ENCODE measurements around the gene KLHDC9.

KLHDC9 gene

DNA sequence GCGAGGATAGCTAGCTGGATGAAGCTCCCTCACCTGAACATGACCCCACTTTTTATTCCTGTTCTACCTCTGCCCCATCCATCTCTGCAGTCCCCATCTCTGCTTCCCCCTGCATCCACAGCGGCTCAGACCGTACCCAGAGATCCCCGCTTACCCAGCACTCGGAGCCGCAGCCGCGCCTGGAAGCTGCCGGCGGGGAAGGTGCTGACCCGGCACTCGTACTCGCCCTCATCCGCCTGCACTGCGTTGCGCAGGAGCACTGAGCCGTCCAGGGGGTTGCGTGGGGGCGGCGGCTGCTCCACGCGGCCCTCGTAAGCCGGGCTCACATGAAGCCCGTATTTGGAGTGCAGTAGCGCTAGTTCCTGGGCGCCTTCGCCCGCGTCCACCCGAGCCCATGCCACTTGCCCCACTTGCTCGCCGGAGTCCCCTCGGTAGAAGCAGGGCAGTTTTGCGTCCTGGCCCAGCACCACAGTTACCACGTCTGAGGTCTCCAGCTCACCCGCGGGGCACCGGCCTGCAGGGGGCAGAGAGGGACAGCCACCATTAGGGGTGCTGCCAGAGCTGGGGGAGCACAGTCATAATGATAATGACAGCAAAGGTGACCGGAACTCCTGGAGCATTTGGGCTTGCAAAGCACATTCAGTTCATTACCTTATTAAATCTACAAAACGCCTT lies 18.6 kb upstream of the KLHDC9 start:
- H3K27ac ChIP-seq (ENCODE audit: low read length): no peak overlapping the region

DNA sequence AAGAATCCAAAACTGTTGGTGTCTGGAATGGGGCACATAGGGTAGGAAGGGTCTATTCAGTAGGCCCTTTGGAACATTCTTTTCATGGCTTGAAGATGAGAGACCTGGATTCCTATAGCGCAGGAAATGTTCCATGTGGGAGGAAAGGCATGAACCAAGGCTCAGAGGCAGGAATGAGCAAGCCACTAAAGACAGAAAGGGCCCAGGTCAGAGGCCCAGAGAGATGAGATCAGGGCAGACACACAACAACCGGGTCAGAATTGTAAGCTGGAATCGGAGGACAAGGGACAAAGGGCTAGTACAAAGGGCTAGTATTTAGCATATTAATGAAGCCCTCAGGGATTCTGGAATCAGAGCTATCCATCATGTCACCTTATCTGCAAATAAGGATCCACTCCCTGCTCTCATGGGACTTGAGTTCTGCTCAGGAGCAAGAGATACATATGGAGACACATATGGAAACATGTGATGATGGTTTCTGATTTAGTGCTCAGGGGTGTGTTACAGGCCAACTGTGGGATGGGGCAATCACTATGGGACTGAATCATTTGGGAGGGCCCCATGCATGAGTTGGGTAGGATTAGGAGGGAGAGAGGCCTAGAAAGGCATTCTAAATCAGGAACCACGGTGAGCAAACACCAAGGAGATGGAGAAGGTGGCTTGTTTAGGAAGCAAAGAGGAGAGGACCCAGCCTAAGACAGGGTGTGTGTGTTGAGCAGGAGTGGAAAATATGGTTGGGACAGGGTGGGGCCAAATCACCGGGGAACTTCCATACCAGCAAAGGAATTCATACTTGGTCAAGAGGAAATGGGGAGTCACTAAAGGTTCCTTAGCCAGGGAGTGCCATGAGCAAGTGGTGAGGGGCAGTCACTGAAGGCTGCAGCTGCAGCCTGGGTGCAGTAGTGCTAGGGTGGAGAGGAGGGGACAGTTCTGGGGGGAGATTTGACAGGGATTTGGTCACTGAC lies 17.4 kb upstream of the KLHDC9 start:
- no peaks in the 10 kb centered on the region for H3K4me1 ChIP-seq (ENCODE audit: control insufficient read depth in 1 of 2, insufficient read depth in 2 of 2, low read length in 2 of 2)
- no peaks in the 10 kb centered on the region for H3K27me3 ChIP-seq (ENCODE audit: low read depth, low read length)
- no peak overlapping the region for H3K27ac ChIP-seq (ENCODE audit: low read length)
- no peaks in the 10 kb centered on the region for H3K36me3 ChIP-seq (ENCODE audit: control insufficient read depth in 1 of 2, insufficient read depth in 2 of 2, low read length in 2 of 2)
- no peak overlapping the region for H3K4me3 ChIP-seq (ENCODE audit: low read depth in 1 of 2, low read length in 2 of 2)
- H3K9me3 ChIP-seq (ENCODE audit: control insufficient read depth in 1 of 2, low read length in 2 of 2): no peaks in the 10 kb centered on the region

More for the DNA sequence above, 18.6 kb upstream of the KLHDC9 start:
- H3K4me3 ChIP-seq (ENCODE audit: low read depth in 1 of 2, low read length in 2 of 2): no peak overlapping the region
- no peaks in the 10 kb centered on the region for H3K27me3 ChIP-seq (ENCODE audit: low read depth, low read length)
- no peaks in the 10 kb centered on the region for H3K36me3 ChIP-seq (ENCODE audit: control insufficient read depth in 1 of 2, insufficient read depth in 2 of 2, low read length in 2 of 2)
- no peaks in the 10 kb centered on the region for H3K4me1 ChIP-seq (ENCODE audit: control insufficient read depth in 1 of 2, insufficient read depth in 2 of 2, low read length in 2 of 2)
- H3K9me3 ChIP-seq (ENCODE audit: control insufficient read depth in 1 of 2, low read length in 2 of 2): no peaks in the 10 kb centered on the region

DNA sequence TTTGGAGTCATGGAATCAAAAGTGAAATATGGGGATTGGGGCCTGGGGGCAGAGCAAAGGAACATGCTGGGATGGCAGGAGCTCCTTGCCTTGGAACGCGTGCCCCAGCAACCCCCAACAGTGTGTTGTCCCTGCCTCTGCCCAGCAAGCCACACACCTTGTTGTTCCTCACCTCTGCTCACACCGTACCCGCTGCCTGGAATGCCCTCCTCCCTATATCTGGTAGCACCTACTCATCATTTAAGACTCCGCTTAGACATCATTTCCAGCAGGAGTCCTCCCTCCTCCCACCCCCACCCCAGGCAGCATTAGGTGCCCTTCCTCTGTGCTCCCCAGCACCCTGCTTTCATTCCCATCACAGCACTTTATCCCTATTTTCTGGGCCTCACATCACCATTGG lies 16.6 kb upstream of the KLHDC9 start:
- Histone ChIP-seq H3K27ac (ENCODE audit: low read length) (no peak overlapping the region), H3K4me3 (ENCODE audit: low read depth in 1 of 2, low read length in 2 of 2) (no peak overlapping the region), H3K9me3 (ENCODE audit: control insufficient read depth in 1 of 2, low read length in 2 of 2) (no peaks in the 10 kb centered on the region), H3K27me3 (ENCODE audit: low read depth, low read length) (no peaks in the 10 kb centered on the region), H3K4me1 (ENCODE audit: control insufficient read depth in 1 of 2, insufficient read depth in 2 of 2, low read length in 2 of 2) (no peaks in the 10 kb centered on the region), H3K36me3 (ENCODE audit: control insufficient read depth in 1 of 2, insufficient read depth in 2 of 2, low read length in 2 of 2) (no peaks in the 10 kb centered on the region)

DNA sequence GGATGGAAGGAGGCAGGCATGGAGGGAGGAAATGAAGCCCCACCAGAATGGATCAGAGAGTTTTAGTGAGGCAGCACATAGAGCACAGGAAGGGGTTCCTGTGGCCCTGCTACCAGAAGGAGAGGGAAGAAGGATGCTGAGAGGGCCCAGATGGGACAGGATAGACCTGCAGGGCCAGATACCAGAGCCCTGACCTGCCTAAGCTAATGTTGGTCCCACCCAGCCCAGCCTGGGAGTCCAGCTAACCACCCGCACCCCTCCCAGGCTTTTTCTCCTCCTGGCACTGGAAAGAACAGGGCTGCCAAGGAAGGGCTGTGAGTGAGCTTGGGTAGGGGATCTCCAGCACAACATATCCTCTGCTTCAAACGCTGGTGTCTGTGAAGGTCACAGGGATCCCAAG lies 15.7 kb upstream of the KLHDC9 start:
- Histone ChIP-seq H3K27ac (ENCODE audit: low read length) (no peak overlapping the region), H3K27me3 (ENCODE audit: low read depth, low read length) (no peaks in the 10 kb centered on the region), H3K9me3 (ENCODE audit: control insufficient read depth in 1 of 2, low read length in 2 of 2) (no peaks in the 10 kb centered on the region), H3K36me3 (ENCODE audit: control insufficient read depth in 1 of 2, insufficient read depth in 2 of 2, low read length in 2 of 2) (no peaks in the 10 kb centered on the region), H3K4me3 (ENCODE audit: low read depth in 1 of 2, low read length in 2 of 2) (no peak overlapping the region), H3K4me1 (ENCODE audit: control insufficient read depth in 1 of 2, insufficient read depth in 2 of 2, low read length in 2 of 2) (no peaks in the 10 kb centered on the region)

DNA sequence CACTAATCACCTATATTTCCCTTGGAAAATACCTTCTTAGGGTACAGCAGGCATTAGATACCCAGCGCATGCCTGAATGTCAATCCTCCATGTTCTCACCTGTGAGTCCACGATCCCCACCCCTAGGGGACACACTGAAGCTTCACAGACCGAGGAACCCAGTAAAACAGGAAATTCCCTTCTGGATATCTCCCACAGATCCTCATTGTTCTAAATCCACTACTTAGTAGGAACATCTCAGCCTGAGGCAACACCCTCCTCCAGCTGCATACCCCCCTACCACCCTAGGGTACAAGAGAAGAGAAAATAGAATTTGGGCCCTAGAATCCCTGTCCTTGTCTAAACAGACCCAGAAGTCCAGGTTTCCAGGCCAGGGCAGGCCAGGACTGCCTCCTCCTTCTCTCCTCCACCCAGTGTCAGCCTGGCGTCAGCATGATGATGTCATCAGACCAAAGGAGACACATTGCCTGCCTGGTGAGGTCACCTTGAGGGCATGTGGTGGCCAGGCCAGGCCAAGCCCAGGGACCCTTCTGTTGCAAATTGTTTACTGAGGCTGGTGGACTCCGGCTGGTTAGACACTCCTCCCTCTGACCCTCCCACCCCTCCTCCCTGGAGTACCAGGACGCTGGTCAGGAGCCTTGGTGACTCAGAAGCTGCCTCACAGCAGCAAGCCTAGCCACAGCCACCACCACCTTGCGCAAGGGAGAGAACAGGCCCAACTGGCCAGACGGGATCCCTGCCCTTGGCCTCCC lies 15.0 kb upstream of the KLHDC9 start:
- no peaks in the 10 kb centered on the region for H3K4me1 ChIP-seq (ENCODE audit: control insufficient read depth in 1 of 2, insufficient read depth in 2 of 2, low read length in 2 of 2)
- H3K9me3 ChIP-seq (ENCODE audit: control insufficient read depth in 1 of 2, low read length in 2 of 2): no peaks in the 10 kb centered on the region
- peak overlapping the region; percentile 5 for H3K27ac ChIP-seq (ENCODE audit: low read length)
- H3K4me3 ChIP-seq (ENCODE audit: low read depth in 1 of 2, low read length in 2 of 2): no peak overlapping the region
- no peaks in the 10 kb centered on the region for H3K36me3 ChIP-seq (ENCODE audit: control insufficient read depth in 1 of 2, insufficient read depth in 2 of 2, low read length in 2 of 2)
- H3K27me3 ChIP-seq (ENCODE audit: low read depth, low read length): no peaks in the 10 kb centered on the region

DNA sequence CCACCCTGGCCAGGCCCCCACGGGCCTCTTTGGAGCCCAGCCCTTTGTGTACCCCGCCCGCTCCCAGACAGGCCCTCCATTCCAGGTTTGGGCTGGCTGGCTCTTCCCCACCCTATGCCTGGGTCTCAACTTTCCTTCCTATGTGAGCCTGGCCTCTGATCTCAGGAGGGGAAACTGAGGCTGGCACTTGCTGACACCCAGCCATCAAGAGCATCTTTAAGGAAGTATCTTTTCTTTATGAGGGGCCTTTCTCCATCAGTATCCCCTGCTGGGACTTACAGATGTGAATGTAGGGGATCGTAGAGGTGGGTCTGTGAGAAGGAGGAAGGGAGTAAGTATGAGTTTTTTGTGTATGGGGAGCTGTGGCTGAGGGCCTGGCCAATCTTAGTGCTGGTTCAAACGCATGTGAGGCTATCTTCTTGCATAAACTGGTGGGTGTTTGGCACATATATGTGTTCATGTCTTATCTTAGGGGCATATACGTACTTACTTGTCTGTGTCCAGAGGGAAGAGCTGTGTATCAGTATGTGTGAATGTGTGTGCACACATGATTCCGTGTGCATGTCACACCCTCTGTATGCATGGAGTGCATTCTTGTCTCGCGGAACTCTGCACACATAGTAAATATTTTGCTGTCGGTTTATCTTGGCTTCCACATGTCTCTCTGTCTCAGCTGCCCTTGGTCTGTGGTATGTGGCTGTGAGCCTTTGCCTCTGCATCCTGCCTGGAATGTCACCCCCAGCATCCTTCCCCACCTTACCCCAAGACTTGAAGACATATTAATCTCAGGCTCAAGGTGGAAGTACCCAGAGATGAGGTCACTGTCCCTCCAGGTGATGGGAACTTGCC lies 14.2 kb upstream of the KLHDC9 start:
- H3K27ac ChIP-seq (ENCODE audit: low read length): no peak overlapping the region
- H3K4me3 ChIP-seq (ENCODE audit: low read depth in 1 of 2, low read length in 2 of 2): no peak overlapping the region
- H3K9me3 ChIP-seq (ENCODE audit: control insufficient read depth in 1 of 2, low read length in 2 of 2): no peaks in the 10 kb centered on the region
- H3K27me3 ChIP-seq (ENCODE audit: low read depth, low read length): no peaks in the 10 kb centered on the region
- H3K36me3 ChIP-seq (ENCODE audit: control insufficient read depth in 1 of 2, insufficient read depth in 2 of 2, low read length in 2 of 2): no peaks in the 10 kb centered on the region
- H3K4me1 ChIP-seq (ENCODE audit: control insufficient read depth in 1 of 2, insufficient read depth in 2 of 2, low read length in 2 of 2): no peaks in the 10 kb centered on the region

DNA sequence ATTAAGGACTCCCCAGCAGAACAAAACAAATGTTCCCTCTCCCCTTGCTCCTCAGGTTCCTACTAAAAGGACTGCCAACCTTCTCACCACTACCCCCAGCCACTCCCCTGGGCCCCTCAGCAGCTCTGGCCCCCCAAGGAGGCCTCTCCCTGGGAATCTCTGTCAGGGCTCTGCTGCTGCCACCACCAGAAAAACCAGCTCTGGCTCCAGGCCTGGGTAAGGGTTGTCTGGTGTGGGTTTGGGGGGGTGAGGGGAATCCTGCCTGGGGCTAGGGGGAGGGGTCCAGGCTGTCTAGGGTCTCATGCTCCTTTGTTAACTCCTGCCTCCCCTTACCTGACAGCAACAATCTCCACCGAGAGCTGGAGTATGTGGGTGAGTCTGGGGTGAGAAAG lies 13.6 kb upstream of the KLHDC9 start:
- H3K36me3 ChIP-seq (ENCODE audit: control insufficient read depth in 1 of 2, insufficient read depth in 2 of 2, low read length in 2 of 2): no peaks in the 10 kb centered on the region
- H3K9me3 ChIP-seq (ENCODE audit: control insufficient read depth in 1 of 2, low read length in 2 of 2): no peaks in the 10 kb centered on the region
- no peaks in the 10 kb centered on the region for H3K4me1 ChIP-seq (ENCODE audit: control insufficient read depth in 1 of 2, insufficient read depth in 2 of 2, low read length in 2 of 2)
- H3K27me3 ChIP-seq (ENCODE audit: low read depth, low read length): no peaks in the 10 kb centered on the region
- no peak overlapping the region for H3K27ac ChIP-seq (ENCODE audit: low read length)
- H3K4me3 ChIP-seq (ENCODE audit: low read depth in 1 of 2, low read length in 2 of 2): no peak overlapping the region

DNA sequence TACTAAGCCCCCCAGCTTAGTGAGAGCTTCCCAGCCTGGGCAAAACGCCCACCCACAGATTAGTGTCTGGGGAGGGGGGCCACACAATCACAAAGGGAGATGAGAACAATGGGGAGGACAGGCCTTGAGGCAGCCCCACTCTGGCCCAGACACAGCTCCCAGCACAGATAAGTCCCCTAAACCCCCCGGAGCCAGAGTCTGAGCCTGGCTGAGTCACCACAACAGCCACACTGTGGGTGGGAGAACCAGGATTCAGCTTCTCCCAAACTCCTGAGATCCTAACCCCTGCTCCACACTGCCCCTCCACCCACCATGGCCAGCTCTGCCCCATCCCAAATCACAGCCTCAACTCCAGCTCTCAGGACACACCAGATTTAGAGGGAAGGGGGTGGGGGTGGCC lies 13.0 kb upstream of the KLHDC9 start:
- H3K27ac ChIP-seq (ENCODE audit: low read length): no peak overlapping the region
- H3K9me3 ChIP-seq (ENCODE audit: control insufficient read depth in 1 of 2, low read length in 2 of 2): no peaks in the 10 kb centered on the region
- H3K4me1 ChIP-seq (ENCODE audit: control insufficient read depth in 1 of 2, insufficient read depth in 2 of 2, low read length in 2 of 2): no peaks in the 10 kb centered on the region
- H3K4me3 ChIP-seq (ENCODE audit: low read depth in 1 of 2, low read length in 2 of 2): no peak overlapping the region
- no peaks in the 10 kb centered on the region for H3K27me3 ChIP-seq (ENCODE audit: low read depth, low read length)
- no peaks in the 10 kb centered on the region for H3K36me3 ChIP-seq (ENCODE audit: control insufficient read depth in 1 of 2, insufficient read depth in 2 of 2, low read length in 2 of 2)

DNA sequence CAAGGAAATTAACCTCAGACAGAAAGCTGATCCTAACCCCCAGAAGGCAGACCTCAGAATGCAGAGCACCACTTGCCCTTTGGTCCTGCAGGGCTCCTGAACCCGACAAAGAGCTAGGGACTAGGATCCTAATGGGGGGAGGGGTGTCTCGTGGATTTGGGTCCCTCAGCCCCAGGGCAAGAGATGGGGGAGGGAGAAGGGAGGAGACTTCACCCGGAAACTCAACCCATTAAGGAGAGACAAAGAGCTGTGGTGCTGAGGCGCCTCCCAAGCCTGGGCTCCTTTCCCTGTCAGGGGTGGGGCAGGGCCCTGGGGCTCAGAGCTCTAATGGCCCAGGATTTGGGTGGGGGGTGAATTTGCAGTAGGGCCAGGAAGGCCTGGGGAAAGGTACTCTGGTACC lies 11.7 kb upstream of the KLHDC9 start:
- Histone ChIP-seq H3K27me3 (ENCODE audit: low read depth, low read length) (no peaks in the 10 kb centered on the region), H3K9me3 (ENCODE audit: control insufficient read depth in 1 of 2, low read length in 2 of 2) (no peaks in the 10 kb centered on the region), H3K36me3 (ENCODE audit: control insufficient read depth in 1 of 2, insufficient read depth in 2 of 2, low read length in 2 of 2) (no peaks in the 10 kb centered on the region), H3K27ac (ENCODE audit: low read length) (no peak overlapping the region), H3K4me3 (ENCODE audit: low read depth in 1 of 2, low read length in 2 of 2) (no peak overlapping the region), H3K4me1 (ENCODE audit: control insufficient read depth in 1 of 2, insufficient read depth in 2 of 2, low read length in 2 of 2) (no peaks in the 10 kb centered on the region)

DNA sequence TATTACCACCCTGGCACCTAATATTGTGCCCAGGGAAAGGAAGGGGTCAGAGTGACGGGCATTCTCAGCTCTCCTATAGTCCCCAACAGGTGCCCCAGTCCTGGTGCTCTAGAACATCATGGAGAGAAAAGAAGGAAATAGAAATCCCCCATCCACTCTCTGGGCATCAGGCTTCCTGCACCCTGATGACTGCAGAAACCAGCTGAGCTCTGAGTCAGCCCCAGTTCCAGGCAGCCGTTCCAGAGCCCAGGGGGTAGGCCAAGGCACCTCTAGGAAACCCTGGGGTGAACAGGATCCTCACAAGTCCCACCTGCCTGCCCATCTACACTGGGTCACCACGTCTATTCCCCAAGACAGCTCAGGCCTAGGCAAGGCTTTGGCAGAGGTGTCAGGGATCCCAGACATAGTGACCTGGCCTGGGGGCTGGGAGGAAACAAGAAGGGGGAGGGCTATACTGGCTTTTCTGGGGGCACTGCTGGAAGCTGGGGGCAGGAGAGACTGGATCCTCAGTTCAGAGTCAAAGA lies 9.5 kb upstream of the KLHDC9 start:
- H3K9me3 ChIP-seq (ENCODE audit: control insufficient read depth in 1 of 2, low read length in 2 of 2): no peaks in the 10 kb centered on the region
- H3K36me3 ChIP-seq (ENCODE audit: control insufficient read depth in 1 of 2, insufficient read depth in 2 of 2, low read length in 2 of 2): no peaks in the 10 kb centered on the region
- H3K4me1 ChIP-seq (ENCODE audit: control insufficient read depth in 1 of 2, insufficient read depth in 2 of 2, low read length in 2 of 2): no peaks in the 10 kb centered on the region
- no peak overlapping the region for H3K27ac ChIP-seq (ENCODE audit: low read length)
- H3K27me3 ChIP-seq (ENCODE audit: low read depth, low read length): no peaks in the 10 kb centered on the region
- H3K4me3 ChIP-seq (ENCODE audit: low read depth in 1 of 2, low read length in 2 of 2): peak overlapping the region in 1 of 2 donors; percentile 7

Data from muscle layer of duodenum (tissue), 2 donors.